ENCODE data around the gene RAP1B. TPM values are rescaled to one million over a fixed set of nuclear protein-coding genes. Genes with fewer than 3 reads are reported as not detected.

Gene RAP1B
- total and polyA plus RNA-seq, 9 of the 15 experiments (the other 6 are each of a cell fraction or from before 2014, with no cell fraction given) = 107 to 309 (median 170) TPM

GRCh38 chr12:68667291-68667690 lies 56.6 kb downstream of the RAP1B start:
- intact Hi-C loops (cut with micrococcal nuclease) = loop anchor here (5.0 kb wide), 1 partner anchor 55 kb away; the partner anchor contains the start of gene RAP1B
- DNase-seq (ENCODE audit: extremely low read depth in 1 of 4, low spot score in 3 of 4) = no peak
- no peak overlapping the region for H3K9ac ChIP-seq (ENCODE audit: insufficient read depth in 1 of 2, low read depth in 2 of 2, low read length in 2 of 2)
- H3K4me3 ChIP-seq = no peak overlapping the region
- ChIA-PET POLR2A (no interaction called here), CTCF (ENCODE audit: low intra/inter-chr PET ratio) (no interaction called here)
- no peak overlapping the region for H2AFZ ChIP-seq (ENCODE audit: low read depth, low read length)
- H4K20me1 ChIP-seq (replicated peaks; ENCODE audit: control insufficient read depth, insufficient read depth, low read length) = no peaks in the 10 kb centered on the region
- H3K79me2 ChIP-seq (ENCODE audit: control insufficient read depth, insufficient read depth, low read length) = no peaks in the 10 kb centered on the region
- BruUV-seq (replicated peaks) = no TSS peak
- TF ChIP-seq ZNF766 (CRISPR knock-in tag; conservative IDR thresholded peaks at IDR 0.05) = no peak
- no peak for TF ChIP-seq PATZ1 (CRISPR knock-in tag; IDR thresholded peaks at IDR 0.05; ENCODE audit: borderline replicate concordance)
- TF ChIP-seq ZNF165 (CRISPR knock-in tag; IDR thresholded peaks at IDR 0.05; ENCODE audit: borderline replicate concordance) = no peak
- TF ChIP-seq ZNF277 (CRISPR knock-in tag; IDR thresholded peaks at IDR 0.05; ENCODE audit: borderline replicate concordance) = no peak
- in situ Hi-C loops (cut with MboI) = no loop called here
- no peaks in the 10 kb centered on the region; a peak in 1 of 5 replicates for H3K4me1 ChIP-seq (replicated peaks in 1 of 2; ENCODE audit: control insufficient read depth in 2 of 2, insufficient read depth in 2 of 2, low read length in 2 of 2)
- no peaks in the 10 kb centered on the region for H3K9me1 ChIP-seq (ENCODE audit: control insufficient read depth, insufficient read depth, low read length)
- no peak overlapping the region for H3K4me2 ChIP-seq (ENCODE audit: insufficient read depth, low read length)
- peaks cover 12% of the 10 kb centered on the region; the same call in 1 of the 3 replicates for H3K36me3 ChIP-seq (ENCODE audit: control insufficient read depth, insufficient read depth, low read length)
- H3K27ac ChIP-seq (ENCODE audit: extremely low read depth, low read depth, low read length) = no peak overlapping the region
- no peak for FAIRE-seq
- 53% methylated on average over 1 of the region's 1 CpG for WGBS (ENCODE audit: insufficient coverage, low coverage, missing lambda C conversion rate)
- no peak for ATAC-seq
- H3K9me3 ChIP-seq (replicated peaks; ENCODE audit: control insufficient read depth, insufficient read depth, low read depth, low read length) = no peaks in the 10 kb centered on the region
- H3K27me3 ChIP-seq (ENCODE audit: control insufficient read depth in 2 of 2, insufficient read depth in 2 of 2, low read length in 2 of 2) = no peaks in the 10 kb centered on the region

Data from K562 (cell line).